Fibroblast of skin of abdomen (primary cell): ENCODE results near the gene PIM3.

Source experiments
- DNase-seq: peaks from one replicate; pipeline ENCODE4 v3.0.0-alpha.2; 2013

Gene PIM3

GRCh38 chr22:49928555-49929210, 31.9 kb upstream of the PIM3 start:
- no peak for DNase-seq

GRCh38 chr22:49929211-49929979, 31.2 kb upstream of the PIM3 start:
- peak; percentile 17 for DNase-seq

- DNase-seq = no peak
Measured at GRCh38 chr22:49929994-49930575, 30.5 kb upstream of the PIM3 start.

- DNase-seq = peak; percentile 55
Measured at GRCh38 chr22:49930596-49931412, 29.8 kb upstream of the PIM3 start.

- DNase-seq = no peak
Measured at GRCh38 chr22:49933236-49934159, 27.1 kb upstream of the PIM3 start.

DNA sequence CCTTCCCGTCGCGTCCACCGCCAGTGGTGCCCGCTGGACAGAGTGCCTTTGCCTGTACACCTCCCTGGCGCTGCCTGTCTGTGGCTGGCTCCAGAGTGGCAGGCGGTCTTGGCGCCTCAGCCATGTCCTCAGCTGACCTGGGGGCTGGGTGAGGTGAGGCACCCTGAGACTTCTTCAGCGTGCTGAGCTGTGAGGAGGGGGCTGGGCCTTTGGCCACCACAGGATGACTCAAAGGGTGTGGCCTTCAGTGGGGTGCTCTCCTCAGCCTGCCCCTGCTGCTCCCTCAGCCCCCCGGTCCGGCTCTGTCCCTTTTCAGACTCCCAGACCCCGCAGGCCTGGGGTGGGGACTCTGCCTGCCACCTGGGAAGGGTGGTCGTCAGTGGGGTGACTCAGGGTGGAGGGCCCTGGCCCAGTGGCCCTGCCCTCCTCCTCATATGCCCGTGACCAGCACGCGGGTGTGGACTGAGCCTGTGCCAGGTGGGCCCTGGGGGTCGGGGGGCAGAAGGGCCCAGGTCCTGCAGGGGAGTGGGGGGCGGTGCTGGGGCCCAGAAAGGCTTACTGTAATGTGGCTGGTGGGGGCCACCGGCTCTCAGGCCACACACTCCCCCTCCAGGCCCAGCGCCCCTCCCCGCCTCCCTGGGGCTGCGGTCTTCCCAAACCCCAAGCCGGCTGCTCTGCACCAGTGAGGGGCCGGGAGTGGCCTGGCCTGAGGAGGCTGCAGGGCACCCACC, 26.2 kb upstream of the PIM3 start:
- peak; percentile 24 for DNase-seq

DNA sequence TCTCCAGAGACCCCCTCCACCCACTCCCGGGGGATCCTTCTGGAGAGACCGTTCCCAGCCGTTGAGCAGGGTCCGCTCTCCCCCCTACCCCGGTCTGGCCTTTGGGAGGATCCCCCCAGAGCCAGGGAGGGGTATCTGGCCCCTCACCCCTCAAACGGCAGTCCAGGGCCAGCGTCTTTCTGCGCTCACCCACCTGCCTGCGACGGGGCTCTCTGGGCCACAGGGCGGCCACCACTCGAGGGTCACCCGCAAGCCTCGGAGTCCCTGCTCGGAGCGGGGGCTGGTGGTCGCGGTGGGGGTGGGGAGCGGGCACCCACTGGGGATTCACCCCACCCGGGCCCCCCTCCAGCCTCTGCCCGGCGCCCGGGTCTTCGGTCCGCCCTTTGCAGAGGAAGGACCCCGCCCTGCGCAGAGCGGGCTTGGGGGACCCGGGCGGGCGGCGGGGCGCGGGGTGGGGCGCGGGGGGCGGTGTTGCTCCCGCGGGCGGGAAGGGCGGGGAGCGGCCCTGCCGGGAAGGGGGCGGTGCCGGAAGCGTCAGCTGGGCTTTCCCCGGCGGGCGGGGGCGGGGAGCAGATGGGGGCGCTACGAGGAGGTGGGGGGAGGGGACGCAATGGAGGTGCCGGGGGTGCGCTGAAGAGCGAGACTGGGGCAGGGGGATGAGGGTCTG, 25.5 kb upstream of the PIM3 start:
- peak; percentile 69 for DNase-seq

GRCh38 chr22:49935561-49935960, 25.0 kb upstream of the PIM3 start:
- peak; percentile 14 for DNase-seq

DNA sequence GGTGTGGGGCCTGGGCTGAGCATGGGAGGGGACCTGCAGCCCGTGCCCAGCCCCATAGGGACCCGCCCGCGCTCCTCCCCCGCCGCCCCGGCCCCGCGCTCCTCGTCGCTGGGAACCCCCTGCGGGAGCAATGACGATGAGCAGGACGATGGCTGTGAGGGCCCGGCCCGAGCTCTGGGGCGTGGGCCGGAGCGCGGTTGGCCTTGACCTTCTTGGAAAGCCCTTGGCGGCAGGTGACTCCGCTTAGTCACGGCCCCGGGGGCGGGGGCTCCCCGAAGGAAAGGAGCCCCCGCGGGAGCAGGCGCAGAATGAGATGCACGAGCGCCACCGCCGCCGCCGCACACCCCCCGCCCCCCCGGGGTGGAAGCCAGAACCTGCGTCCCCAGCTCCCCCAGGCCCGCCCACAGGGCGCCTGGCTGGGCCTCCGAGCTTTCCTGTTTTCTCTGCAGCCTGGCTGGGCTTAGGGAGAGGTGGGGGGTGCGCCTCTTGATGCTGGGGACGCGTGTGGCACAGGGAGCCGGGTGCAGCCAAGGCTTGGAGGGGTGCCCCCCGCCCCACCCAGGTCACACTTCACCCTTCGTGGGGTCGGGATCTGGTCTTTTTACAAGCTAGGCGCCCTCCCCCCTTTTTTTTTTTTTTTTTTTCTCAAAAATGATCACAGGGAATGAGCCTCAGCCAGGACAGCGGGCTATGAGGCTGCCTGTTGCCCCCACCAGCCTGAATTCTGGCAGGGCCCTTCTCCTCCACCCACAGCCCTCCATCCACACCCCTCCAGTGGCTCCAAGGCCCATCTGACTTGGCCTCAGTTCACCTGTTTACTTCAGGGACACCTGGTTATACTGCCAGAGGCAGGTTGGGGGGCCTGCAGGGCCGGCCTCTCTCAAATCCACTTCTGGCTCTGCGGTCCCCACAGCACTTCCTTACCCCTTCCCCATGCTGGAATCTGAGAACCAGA, 24.3 kb upstream of the PIM3 start:
- DNase-seq = peak; percentile 57

DNA sequence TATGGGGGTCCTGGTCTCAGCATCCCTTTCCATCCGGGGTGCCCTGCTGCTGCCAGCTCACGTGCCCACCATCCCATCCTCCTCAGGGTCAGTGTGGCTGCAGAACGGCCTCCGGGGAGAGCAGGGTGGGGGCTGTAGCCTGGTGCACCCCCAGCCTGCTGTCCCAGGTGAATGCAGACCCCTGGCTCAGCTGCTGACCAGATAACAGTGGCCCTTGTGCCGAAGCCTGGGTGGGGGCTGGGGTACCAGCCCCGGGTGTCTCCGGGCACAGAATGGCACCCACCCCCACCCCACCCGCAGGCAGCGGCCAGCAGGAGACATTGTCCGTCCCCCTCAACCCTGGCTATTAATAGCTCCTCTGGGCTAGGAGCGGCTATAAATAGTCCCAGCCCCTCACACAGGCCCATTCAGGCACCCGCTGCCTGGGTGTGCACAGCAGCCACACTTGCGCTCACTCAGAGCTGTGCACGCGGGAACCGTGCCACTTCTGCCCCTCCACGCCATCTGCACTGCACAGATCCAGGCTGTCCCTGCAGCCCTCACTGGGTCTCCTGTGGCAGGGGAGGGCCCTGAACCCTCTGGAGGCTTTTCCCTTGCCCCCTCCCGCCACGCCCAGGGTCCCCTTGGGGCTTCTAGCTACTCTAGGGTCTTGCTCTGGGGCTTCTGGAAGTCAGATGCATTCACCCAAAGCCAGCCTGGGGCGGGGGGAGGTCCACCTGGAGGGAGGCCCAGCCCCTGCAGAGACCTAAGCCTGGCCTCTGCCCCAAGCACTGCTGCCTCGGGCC, 23.4 kb upstream of the PIM3 start:
- no peak for DNase-seq

- DNase-seq = no peak
Measured at GRCh38 chr22:49937758-49938564, 22.6 kb upstream of the PIM3 start.

DNA sequence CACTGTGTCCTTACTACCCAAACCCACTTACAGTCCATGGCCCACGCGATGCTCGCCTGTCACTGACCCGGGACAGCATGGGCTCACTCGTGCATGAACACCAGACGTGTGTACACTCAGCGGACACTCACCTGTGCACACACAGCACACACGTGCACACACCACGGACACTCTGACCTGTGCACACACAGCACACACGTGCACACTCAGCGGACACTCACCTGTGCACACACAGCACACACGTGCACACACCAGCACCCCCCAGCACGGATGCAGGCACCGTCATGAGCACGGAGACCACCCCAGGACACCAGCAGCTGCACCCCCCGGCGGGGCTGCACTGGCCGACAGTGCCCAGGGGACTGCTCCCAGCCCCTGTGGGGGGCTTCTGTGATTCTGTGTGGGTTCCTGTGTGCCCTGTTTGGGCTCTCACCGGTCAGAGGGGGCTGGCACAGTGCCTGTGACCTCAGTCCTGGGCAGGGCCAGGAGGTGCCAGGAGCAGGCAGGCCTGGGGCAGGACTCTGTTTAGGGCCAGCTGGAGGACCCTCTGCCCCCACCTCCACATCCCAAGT, 21.9 kb upstream of the PIM3 start:
- no peak for DNase-seq

DNA sequence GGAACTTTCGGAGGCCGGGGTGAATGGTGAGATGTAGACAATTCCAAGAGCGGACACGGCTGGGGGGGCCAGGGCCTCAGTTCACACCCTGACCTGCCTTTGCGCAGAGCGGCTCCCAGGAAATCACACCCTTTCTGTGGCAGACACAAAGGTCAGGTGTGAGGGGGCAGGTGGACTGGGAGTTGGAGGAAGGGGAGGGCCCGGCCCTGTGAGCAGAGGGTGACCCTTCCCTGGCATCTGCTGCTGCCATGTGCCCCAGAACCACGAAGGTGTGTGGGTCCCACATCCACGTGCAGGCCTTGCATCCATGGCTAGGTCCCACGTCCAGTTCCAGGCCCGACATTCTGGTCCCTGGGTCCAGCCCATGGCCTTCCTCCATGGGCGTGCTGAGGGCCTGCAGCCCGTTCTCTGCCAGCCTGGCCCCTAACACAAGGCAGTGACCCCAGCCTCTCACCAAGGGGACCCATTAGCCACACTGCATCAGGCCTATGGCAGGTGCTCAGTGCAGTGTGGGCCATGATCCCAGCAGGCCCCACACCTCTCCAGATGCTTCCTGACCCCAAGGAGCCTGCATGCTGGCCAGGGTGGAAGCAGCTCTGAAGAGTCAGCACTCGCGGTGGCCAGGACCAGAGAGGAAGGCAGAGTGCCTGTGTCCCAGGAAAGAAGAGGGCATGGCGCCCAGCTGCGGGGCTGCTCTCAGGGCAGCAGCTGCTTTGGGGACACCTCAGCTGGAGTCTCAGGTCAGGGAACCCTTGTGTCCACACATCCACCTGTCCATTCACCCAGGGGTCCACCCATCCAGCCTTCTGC, 18.9 kb upstream of the PIM3 start:
- no peak for DNase-seq

GRCh38 chr22:49942565-49943404, 17.8 kb upstream of the PIM3 start:
- no peak for DNase-seq

GRCh38 chr22:49943405-49943765, 17.2 kb upstream of the PIM3 start:
- no peak for DNase-seq
